HG03025 (cell line): ENCODE measurements around the gene SLC43A3.

Experiments used
- ATAC-seq: cut with Tn5 transposase; IDR thresholded peaks from one replicate; pipeline ENCODE4 v1.9.1; 2021; ENCODE audit warnings: mild to moderate bottlenecking, moderate library complexity; ENCODE audit not compliant: unreplicated experiment, low FRiP score

The SLC43A3 gene

GRCh38 chr11:57430952-57431351 is 4.0 kb upstream of the SLC43A3 start:
- ATAC-seq, result no peak

DNA sequence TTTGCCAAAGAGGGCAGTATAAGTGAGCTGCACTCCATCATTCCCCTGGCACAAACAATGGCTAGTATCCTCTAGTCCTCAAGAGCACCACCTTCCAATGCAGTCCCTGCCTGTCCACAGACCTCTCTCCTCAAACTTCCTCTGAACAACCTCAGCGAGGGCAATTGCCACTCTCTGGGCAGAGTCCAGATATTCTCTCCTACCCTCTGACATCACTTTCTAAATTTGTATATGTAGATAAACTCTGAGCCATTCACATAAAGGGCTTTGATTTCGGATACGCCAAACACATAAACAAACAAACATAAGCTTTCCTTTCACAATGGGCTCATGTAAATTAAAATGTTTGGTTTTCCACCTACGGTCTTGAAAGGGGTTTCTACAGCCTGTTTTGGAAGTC is 3.0 kb upstream of the SLC43A3 start:
- ATAC-seq, result no peak

DNA sequence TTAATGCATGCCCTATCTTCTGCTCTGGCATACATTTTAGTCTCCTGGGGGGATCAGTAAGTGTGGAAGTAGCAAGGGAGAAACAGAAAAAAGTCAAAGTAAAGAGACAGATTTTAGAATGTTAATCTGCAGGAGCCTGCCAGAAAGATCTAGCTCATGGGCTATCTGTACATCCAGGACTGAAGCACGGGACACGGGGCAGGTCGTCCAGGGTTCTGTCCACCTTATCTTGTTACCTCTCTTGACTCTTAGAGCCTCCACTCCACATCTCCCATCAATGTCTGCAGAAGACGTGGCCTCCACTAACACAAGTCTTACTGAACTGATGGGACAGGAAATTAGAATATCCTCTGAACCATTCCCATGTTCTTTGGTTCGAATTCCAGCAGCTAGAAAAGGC is 1.7 kb upstream of the SLC43A3 start:
- ATAC-seq, result no peak

- ATAC-seq, result no peak
These were observed 784 bp upstream of the SLC43A3 start for GRCh38 chr11:57427727-57428082.

DNA sequence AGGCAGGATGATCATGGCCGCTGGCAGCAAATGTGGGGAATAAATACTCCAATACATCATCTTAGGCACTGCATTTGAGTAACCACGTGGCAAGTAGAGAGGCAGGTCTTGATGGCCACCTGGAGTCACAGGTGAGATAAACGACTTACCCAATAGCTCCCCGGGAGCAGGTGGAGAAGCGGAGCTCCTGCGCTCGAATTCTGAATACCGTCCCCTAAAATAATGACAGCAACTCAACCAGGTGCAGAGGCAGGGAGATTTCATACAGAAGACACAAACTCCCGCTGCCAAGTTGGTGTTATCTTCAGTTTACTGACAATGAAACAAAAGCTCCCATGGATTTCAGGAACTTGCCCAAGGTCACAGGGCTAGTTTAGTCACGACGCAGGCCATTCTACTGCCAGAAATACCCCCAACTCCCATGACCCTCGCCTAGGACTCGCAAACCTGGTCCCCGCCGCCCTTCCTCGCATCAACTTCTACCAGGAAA is 437 bp downstream of the SLC43A3 start:
- ATAC-seq, result no peak

- ATAC-seq, result no peak
These were observed 1.1 kb downstream of the SLC43A3 start for GRCh38 chr11:57425565-57426438.

- ATAC-seq, result peak; percentile 80
These were observed 1.9 kb downstream of the SLC43A3 start for GRCh38 chr11:57424792-57425564.

DNA sequence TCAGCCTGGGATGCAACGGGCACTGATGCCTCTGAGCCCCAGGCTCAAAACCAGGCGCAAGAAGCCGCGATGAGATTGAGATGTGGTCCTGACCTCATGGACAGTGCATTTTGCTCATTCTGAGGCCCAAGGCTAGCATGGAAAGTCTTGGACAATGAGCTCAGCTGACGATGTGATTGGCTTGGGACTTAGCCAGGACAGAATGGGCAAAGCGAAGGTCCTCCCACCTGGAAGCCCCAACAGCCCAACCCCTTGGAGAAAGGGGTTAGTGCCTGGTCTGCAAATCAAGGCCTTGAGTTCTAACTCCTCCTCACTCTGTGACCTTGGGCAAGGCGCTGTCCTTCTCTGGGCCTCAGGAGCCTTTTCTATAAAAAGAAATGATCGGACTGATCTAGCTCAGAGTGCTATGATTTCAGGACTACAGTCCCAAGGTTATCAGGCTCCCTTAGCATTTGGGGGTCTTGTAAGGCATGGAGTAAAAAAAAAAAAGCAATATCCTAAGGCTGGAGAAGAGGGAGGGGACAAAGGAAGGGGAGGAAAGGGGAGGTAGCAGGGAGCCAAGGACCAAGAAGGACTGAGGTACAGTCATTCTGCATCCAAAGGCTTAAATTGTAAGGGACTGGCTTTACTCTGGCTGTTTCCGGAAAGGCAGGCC is 2.7 kb downstream of the SLC43A3 start:
- no peak for ATAC-seq

DNA sequence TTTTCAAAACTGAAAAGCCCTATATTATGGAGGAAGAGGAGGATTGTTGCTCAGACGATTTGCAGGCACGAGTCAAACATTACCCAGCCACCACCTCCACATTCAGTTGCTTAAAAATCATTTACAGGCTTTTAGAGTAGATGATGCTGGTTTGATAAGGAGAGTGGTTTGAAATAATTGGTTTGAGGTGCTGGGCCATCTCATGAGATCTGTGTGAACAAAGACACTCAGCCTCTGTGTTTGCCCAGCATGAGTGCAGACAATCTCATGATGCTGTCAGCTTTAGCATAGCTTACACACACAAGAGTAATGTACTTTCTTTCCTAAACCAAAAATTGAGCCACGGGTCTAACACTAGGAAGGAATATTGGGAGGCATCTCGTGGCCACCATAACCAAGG is 4.3 kb downstream of the SLC43A3 start:
- ATAC-seq, result no peak

GRCh38 chr11:57421805-57422204 is 5.1 kb downstream of the SLC43A3 start:
- ATAC-seq, result no peak

DNA sequence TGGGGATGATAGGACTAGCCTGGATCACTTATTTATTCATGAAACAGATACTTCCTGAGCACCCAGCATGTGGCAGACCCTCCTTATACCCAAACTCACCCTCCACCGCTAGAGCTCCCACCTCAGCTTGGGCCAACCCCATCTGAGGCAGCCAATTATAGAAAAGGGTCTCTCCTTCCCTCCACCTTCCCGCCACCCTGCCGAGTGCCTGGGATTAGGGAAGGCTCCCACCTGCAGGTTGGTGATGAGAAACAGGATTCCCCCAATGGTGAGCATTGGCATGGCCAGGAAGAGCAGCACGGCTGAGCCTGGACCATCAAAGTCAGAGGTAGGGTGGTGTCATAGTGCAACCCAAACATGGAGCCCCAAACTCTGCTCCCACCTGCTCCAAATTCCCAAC is 5.9 kb downstream of the SLC43A3 start:
- ATAC-seq, result no peak

GRCh38 chr11:57419146-57419545 is 7.8 kb downstream of the SLC43A3 start:
- no peak for ATAC-seq

DNA sequence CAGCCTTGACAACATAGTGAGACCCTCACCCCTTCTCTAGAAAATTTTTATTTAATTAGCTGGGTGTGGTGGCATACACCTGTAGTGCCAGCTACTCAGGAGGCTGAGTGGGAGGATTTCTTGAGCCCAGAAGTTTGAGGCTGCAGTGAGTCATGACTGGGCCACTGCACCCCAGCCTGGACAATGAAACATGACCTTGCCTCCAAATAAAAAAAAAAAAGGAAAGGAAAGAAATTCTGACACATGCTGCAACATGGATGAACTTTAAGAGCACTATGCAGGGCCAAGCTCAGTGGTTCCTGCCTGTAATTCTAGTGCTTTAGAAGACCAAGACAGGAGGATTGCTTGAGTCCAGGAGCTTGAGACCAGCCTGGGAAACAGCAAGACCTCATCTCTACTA is 8.8 kb downstream of the SLC43A3 start:
- no peak for ATAC-seq

GRCh38 chr11:57417056-57417455 is 9.9 kb downstream of the SLC43A3 start:
- no peak for ATAC-seq

- no peak for ATAC-seq
These were observed 10.5 kb downstream of the SLC43A3 start for GRCh38 chr11:57416436-57416835.

- ATAC-seq, result no peak
These were observed 12.2 kb downstream of the SLC43A3 start for GRCh38 chr11:57414612-57415212.

DNA sequence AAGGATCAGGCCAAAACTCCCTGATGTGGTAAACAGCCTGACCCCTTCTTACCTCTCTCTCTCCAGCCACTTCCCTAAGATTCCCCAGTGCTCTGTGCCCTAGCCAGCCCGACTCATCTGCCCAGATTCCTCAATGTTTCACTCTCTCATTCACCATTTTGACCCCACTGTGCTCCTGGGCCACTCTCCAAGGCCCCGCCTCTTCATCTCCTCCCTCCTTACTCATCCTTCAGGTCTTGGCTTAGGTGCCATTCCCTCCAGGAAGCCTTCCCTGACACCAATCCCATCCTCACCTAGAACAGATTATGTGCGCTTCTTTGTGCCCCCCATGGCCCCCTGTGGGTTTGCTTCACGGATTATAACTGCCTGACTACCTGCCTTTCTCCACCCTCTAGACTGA is 13.2 kb downstream of the SLC43A3 start:
- ATAC-seq, result no peak

DNA sequence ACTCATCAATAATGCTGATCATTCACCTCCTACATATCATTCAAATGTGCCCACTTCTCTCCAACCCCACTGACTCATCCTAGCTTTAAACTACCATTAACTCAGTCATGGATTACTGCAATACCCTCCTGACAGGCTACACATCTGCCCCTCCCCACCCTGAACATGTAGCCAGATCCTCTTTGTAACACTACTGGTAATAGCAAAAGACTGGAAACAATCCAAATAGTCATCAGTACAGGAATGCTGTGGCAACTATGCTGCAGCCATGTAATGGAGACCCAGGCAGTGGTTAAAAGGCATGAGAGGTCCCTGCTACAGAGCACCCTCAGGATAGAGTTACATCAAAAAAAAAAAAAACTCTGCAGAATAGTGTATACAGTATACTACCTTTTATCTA is 16.6 kb downstream of the SLC43A3 start:
- no peak for ATAC-seq

DNA sequence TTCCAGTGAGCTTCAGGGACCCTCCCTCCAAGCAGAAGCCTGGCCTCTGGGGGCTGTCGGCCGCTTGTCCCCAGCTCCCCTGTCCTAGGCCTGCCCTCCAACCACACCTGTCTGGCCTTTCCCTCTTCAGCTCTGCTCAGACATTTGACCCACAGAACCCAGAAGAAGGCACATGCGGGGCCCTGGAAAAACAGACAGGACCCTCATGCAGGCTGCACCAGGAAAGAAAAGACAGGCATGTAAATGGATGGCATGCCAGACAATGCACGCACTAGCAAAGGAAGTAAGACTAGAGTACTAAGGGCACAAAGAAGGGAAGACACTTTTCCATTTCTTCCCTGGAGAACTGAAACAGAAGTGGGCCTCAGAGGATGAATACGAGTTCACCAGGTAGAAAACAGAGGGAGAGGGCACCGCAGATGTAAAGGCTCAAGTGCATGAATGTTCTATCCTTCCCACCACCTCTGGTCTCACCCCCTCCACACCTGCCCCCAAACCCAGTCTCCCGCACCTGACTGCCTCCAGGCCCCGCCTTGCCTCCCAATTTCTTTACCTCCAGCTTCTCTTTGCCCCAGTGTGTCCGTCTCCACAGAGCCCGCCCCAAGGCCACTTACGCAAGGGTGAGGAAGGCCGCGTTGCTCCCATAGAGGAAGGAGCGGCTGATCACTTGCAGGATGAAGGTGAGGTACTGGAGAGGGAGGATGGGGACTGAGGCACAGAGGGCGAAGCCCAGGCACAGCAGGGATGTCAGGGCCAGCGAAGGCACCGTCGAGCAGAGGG is 17.4 kb downstream of the SLC43A3 start:
- no peak for ATAC-seq

DNA sequence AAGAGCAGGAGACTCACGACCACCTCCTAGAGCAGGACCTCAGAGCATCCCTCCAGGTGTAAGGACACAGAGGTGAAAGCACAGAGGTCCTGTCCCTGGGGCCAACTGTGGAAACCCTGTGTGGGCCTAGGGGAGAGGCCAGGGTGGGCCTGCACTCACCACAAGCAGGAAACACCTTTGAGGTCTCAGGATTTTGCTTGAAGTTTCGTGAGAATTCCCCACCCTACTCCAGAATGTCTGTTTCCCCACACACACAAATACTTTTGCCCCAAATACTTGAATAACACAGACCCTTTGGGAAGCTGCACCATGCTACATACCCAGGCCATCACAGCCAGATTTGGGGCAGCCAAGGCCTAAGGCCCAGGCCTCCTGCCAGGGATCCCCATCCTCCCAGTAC is 18.1 kb downstream of the SLC43A3 start:
- no peak for ATAC-seq
